Astrocyte of the spinal cord (primary cell): ENCODE measurements around the gene PCID2.

Experiments
- DNase-seq: peaks from one replicate; pipeline ENCODE4 v3.0.0; 2011; ENCODE audit warnings: low read depth, low spot score
- H3K4me3 ChIP-seq: 2 replicates; pipeline ENCODE4 v1.5.1; 2011; ENCODE audit warnings: low read depth, mild to moderate bottlenecking, low read length, moderate library complexity
- in situ Hi-C: cut with HindIII; loops from 2 replicates; pipeline ENCODE4 v1.10.0; 2017; ENCODE audit warnings: low sequenced_read_pairs
- TF ChIP-seq, protein P1 (sequence below): IDR thresholded peaks from 2 replicates; pipeline ENCODE4 v1.5.1; 2012; ENCODE audit warnings: low read depth, mild to moderate bottlenecking, low read length, inconsistent platforms

Gene PCID2

DNA sequence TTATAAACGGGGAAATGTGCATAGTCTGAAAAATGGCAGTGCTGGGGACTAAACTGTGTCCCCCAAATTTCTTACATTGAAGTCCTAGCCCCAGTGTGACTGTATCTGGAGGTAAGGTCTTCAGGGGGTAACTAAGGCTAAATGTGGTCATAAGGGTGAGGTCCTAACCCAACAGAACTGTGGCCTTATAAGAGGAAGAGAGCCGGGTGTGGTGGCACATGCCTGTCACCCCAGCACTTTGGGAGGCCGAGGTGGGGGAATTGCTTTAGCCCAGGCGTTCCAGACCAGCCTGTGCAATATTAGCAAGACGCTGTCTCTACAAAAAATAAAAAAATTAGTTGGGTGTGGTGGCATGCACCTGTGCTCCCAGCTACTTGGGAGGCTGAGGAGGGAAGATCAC, 32.2 kb downstream of the PCID2 start:
- TF ChIP-seq, protein P1, sequence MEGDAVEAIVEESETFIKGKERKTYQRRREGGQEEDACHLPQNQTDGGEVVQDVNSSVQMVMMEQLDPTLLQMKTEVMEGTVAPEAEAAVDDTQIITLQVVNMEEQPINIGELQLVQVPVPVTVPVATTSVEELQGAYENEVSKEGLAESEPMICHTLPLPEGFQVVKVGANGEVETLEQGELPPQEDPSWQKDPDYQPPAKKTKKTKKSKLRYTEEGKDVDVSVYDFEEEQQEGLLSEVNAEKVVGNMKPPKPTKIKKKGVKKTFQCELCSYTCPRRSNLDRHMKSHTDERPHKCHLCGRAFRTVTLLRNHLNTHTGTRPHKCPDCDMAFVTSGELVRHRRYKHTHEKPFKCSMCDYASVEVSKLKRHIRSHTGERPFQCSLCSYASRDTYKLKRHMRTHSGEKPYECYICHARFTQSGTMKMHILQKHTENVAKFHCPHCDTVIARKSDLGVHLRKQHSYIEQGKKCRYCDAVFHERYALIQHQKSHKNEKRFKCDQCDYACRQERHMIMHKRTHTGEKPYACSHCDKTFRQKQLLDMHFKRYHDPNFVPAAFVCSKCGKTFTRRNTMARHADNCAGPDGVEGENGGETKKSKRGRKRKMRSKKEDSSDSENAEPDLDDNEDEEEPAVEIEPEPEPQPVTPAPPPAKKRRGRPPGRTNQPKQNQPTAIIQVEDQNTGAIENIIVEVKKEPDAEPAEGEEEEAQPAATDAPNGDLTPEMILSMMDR: no peak
- DNase-seq: no peak
- in situ Hi-C loops: no loop called here
- no peak overlapping the region for H3K4me3 ChIP-seq

DNA sequence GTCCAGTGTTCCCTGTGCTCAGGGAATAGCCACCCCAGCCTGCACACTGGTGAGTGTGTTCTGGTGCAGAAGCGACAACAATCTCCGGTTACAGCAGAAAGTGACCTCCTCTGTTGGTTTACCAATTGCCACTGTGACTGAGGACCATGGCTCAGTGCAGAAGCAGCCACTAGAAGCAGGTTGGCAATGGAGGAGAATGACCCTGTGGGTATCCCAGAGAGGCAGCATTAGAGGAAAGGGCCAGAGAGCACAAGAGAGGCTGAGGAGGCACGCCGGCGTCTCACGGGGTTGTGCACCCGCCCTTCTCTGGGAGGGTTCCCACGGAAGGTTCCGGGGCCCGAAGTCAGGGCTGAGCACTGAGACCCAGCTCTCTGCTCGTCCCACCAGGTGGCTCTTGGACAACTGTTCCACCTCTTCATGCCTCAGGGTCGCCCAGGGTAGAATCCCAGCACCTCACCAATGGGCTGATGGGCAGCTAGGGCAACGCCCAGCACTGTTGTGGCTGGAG, 36.0 kb downstream of the PCID2 start:
- DNase-seq: no peak
- H3K4me3 ChIP-seq: no peak overlapping the region
- in situ Hi-C loops: no loop called here
- TF ChIP-seq, protein P1: no peak

DNA sequence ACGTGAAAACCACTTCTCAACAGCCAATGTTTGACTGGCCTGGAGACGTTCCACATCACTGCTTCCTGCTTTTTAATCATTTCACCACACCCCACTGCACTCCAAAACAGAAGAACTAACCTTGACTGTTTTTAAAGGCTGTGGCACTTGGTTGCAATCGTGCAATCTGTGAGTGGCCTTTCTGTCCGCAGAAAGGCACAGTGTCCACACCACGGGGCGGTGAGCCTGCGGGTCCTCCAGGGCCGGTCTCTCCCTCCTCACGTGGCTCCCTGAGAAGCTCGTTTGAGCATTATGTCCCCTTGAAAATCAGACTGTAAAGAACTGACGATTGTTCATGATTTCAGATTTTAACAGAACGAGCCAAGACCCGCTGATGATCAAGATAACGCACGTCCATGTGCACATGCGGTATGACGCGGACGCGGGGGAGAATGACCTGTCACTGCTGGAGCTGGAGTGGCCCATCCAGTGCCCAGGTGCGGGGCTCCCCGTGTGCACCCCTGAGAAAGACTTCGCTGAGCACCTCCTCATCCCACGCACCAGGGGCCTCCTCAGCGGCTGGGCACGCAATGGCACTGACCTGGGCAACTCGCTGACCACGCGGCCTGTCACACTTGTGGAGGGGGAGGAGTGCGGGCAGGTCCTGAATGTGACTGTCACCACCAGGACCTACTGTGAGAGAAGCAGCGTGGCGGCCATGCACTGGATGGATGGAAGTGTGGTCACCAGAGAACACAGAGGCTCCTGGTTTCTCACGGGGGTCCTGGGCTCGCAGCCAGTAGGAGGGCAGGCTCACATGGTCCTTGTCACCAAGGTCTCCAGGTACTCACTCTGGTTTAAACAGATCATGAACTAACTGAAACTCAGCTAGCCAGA, 37.0 kb downstream of the PCID2 start:
- in situ Hi-C loops: no loop called here
- no peak overlapping the region for H3K4me3 ChIP-seq
- DNase-seq: no peak
- TF ChIP-seq, protein P1: no peak

DNA sequence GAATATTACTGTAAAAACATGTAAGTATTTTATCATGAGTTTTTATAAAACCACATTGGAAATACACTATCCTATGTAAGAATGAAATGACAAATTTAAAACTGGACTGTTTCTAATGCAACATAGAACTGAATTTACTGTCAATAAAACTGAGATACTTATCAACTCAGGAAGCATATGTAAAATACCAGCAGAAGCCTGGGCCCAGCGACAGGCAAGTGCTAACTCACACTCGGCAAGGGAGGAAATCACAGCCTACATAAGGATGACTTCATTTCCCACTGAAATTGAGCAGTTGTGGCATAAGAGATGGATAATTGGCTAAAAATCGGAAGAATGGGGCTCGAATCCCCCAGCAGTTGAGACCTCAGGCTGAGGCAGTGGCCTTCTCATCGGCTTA, 38.0 kb downstream of the PCID2 start:
- in situ Hi-C loops: no loop called here
- no peak for DNase-seq
- no peak overlapping the region for H3K4me3 ChIP-seq
- TF ChIP-seq, protein P1: no peak

DNA sequence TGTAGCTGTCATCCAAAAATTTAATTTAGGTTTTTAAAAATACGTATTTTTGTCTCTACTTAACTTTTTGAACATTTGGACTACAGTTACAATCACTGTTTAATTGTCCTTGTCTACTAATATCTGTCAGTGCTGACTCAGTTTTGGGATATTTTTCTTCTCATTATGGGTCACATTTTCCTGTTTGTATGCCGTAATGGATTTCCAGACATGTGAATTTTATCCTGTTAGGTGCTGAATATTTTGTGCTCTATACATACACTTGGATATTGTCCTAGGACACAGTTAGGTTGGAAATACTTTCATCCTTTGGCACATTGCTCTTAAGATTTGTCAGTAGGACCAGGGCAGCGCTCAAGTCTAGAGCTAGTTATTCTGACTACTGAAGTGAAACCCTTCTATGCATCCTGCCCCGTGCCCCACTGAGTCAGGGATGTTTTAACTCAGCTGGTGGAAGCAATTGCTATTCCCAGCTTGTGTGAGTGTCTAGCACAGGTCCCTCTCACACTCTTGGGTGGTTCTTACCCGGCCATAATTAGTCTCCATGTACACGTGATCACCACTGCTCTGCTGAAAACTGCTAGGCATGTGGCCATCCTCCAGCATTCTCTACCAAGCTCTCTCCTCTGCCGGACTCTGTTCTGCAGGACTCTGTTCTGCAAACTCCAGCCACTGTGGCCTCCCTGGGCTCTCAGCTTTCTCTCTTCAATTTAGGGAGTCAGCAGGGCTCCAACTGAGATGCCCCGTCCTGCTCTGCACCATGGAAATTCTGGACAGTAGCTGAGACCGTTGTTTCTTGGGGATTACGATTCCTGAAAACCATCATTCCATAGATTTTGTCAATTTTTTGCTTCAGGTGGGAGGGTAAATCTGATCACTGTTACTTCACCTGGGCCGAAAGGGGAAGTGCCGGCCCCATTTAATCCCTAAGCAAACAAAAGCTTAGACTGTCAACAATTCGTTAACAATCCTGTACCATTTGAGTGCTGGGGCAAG, 38.9 kb downstream of the PCID2 start:
- TF ChIP-seq, protein P1: no peak
- no peak overlapping the region for H3K4me3 ChIP-seq
- in situ Hi-C loops: no loop called here
- DNase-seq: no peak

DNA sequence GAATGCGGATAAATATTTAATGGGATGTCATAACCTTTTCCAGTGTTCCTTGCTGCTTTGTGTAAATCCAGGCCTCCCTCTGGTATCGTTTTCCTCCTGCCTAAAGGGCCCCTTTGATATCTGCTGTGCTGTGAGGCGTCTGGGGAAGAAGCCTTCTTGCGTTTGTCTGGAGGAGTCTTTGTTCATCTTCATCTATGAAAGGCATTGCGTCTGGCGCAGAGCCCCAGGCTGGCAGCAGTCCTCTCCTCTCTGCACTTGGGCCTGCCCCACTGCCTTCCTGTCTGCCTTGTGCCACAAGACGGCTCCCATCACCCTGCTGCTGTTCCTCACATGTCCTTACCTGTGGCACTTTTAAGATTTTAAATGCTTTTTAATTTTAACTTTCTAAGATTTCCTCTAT, 40.3 kb downstream of the PCID2 start:
- DNase-seq: no peak
- TF ChIP-seq, protein P1: no peak
- in situ Hi-C loops: no loop called here
- no peak overlapping the region for H3K4me3 ChIP-seq
